ENCODE results near the gene JMJD1C. TPM values are rescaled to one million over a fixed set of nuclear protein-coding genes. Genes with fewer than 3 reads are reported as not detected.

Gene JMJD1C
- total RNA-seq, 1 experiment from 2014 or later = 66.3 TPM

- H3K9me2 ChIP-seq (ENCODE audit: insufficient read depth) = no peaks in the 10 kb centered on the region
- ChIA-PET RAD21 (ENCODE audit: low non-redundant PET in 1 of 2, low total read pairs in 2 of 2, uncharacterized antibody in 2 of 2, unreplicated experiment in 2 of 2) (no interaction called here), POLR2A (interaction anchor here (1.1 to 3.1 kb wide), 4 partner anchors 13 to 452 kb away, joined by 3 to 10 read pairs (median 4); no protein-coding TSS in a partner anchor), CTCF (interaction anchor here (0.7 kb wide), 1 partner anchor 451 kb away, joined by 3 read pairs; no protein-coding TSS in a partner anchor)
- no peaks in the 10 kb centered on the region for H3K27me3 ChIP-seq (ENCODE audit: insufficient read depth, low read length)
- H3K4me3 ChIP-seq (replicated peaks in 1 of 2; ENCODE audit: low read depth in 1 of 2, low read length in 2 of 2) = peak overlapping the region; percentile 60 to 65
- TF ChIP-seq JUND (IDR thresholded peaks at IDR 0.05) = peak; percentile 28
- no peak for TF ChIP-seq ZNF274 (IDR thresholded peaks at IDR 0.05; ENCODE audit: low read depth, low read length)
- TF ChIP-seq EZH2phosphoT487 (IDR thresholded peaks at IDR 0.05; ENCODE audit: borderline replicate concordance) = no peak
- TF ChIP-seq FOSL1 (IDR thresholded peaks at IDR 0.05; ENCODE audit: low read depth) = peak; percentile 42; the same call in 1 of the 2 replicates
- TF ChIP-seq SIN3A (IDR thresholded peaks at IDR 0.05; ENCODE audit: low read depth) = no peak
- no peak for TF ChIP-seq REST (IDR thresholded peaks at IDR 0.05; ENCODE audit: low read depth)
- peak; percentile 11; the same call in 1 of the 2 replicates for TF ChIP-seq RAD21 (IDR thresholded peaks at IDR 0.05; ENCODE audit: low read depth)
- no peak for TF ChIP-seq TCF7L2 (IDR thresholded peaks at IDR 0.05; ENCODE audit: borderline replicate concordance, extremely low read depth, insufficient read depth, insufficient read length)
- H3K4me1 ChIP-seq (ENCODE audit: control insufficient read depth in 1 of 2, insufficient read depth in 2 of 2, low read length in 2 of 2) = peaks cover 28 to 57% of the 10 kb centered on the region in 2 experiments
- no TSS peak for BruUV-seq (replicated peaks)
- peak overlapping the region; percentile 89 for H3K4me2 ChIP-seq (ENCODE audit: low read length)
- H3K9me3 ChIP-seq (ENCODE audit: control insufficient read depth in 1 of 2, insufficient read depth in 1 of 2, low read depth in 1 of 2, low read length in 2 of 2) = no peaks in the 10 kb centered on the region
- peak; percentile 43 for DNase-seq (ENCODE audit: low read depth, low spot score)
- H3K36me3 ChIP-seq (ENCODE audit: control insufficient read depth in 1 of 2, insufficient read depth in 2 of 2, low read length in 2 of 2) = no peaks in the 10 kb centered on the region
- H3K27ac ChIP-seq (ENCODE audit: low read depth, low read length) = peak overlapping the region; percentile 72
- intact Hi-C loops (cut with micrococcal nuclease) = loop anchor here (1.0 to 5.0 kb wide), 4 partner anchors 31 to 445 kb away; no protein-coding TSS in a partner anchor
- peak overlapping the region; percentile 74 for H3K9ac ChIP-seq (ENCODE audit: low read length)
- peaks cover 92% of the 10 kb centered on the region for H3K79me2 ChIP-seq (ENCODE audit: insufficient read depth, low read length)
- ATAC-seq = peak; percentile 45
- H2AFZ ChIP-seq (ENCODE audit: low read depth, low read length, poor library complexity, severe bottlenecking) = no peak overlapping the region
- no peaks in the 10 kb centered on the region for H4K20me1 ChIP-seq (ENCODE audit: insufficient read depth)
These were observed 198.2 kb downstream of the JMJD1C start for GRCh38 chr10:63267414-63268148.

All from HCT116 (cell line).